ENCODE results near the gene POLA1. TPM values are rescaled to one million over a fixed set of nuclear protein-coding genes. Genes with fewer than 3 reads are reported as not detected.

Gene POLA1
- polyA plus RNA-seq, 4 donors, result 15.8 to 18.4 (median 16.7) TPM

GRCh38 chrX:24955372-24955930 lies 261.7 kb downstream of the POLA1 start:
- no peak for DNase-seq (ENCODE audit: low read depth in 4 of 4, low spot score in 2 of 4)

GRCh38 chrX:24956828-24957227 lies 263.1 kb downstream of the POLA1 start:
- DNase-seq (ENCODE audit: low read depth in 4 of 4, low spot score in 2 of 4), result no peak

GRCh38 chrX:24961809-24962208 lies 268.1 kb downstream of the POLA1 start:
- no peak for DNase-seq (ENCODE audit: low read depth in 4 of 4, low spot score in 2 of 4)

GRCh38 chrX:24963823-24964222 lies 270.1 kb downstream of the POLA1 start:
- DNase-seq (ENCODE audit: low read depth in 4 of 4, low spot score in 2 of 4), result no peak

- DNase-seq (ENCODE audit: low read depth in 4 of 4, low spot score in 2 of 4), result no peak
These were observed 271.7 kb downstream of the POLA1 start for GRCh38 chrX:24965372-24965771.

- no peak for DNase-seq (ENCODE audit: low read depth in 4 of 4, low spot score in 2 of 4)
These were observed 276.1 kb downstream of the POLA1 start for GRCh38 chrX:24969812-24970211.

GRCh38 chrX:24979081-24979480 lies 285.4 kb downstream of the POLA1 start:
- no peak for DNase-seq (ENCODE audit: low read depth in 4 of 4, low spot score in 2 of 4)

- DNase-seq (ENCODE audit: low read depth in 4 of 4, low spot score in 2 of 4), result no peak
These were observed 287.3 kb downstream of the POLA1 start for GRCh38 chrX:24981030-24981429.

- no peak for DNase-seq (ENCODE audit: low read depth in 4 of 4, low spot score in 2 of 4)
These were observed 288.7 kb downstream of the POLA1 start for GRCh38 chrX:24982306-24982965.

GRCh38 chrX:24983931-24984330 lies 290.2 kb downstream of the POLA1 start:
- no peak for DNase-seq (ENCODE audit: low read depth in 4 of 4, low spot score in 2 of 4)

- no peak for DNase-seq (ENCODE audit: low read depth in 4 of 4, low spot score in 2 of 4)
These were observed 291.4 kb downstream of the POLA1 start for GRCh38 chrX:24985120-24985519.

- DNase-seq (ENCODE audit: low read depth in 4 of 4, low spot score in 2 of 4), result no peak
These were observed 294.0 kb downstream of the POLA1 start for GRCh38 chrX:24987731-24988130.

GRCh38 chrX:24988314-24988713 lies 294.6 kb downstream of the POLA1 start:
- DNase-seq (ENCODE audit: low read depth in 4 of 4, low spot score in 2 of 4), result no peak

GRCh38 chrX:24990535-24990934 lies 296.8 kb downstream of the POLA1 start:
- no peak for DNase-seq (ENCODE audit: low read depth in 4 of 4, low spot score in 2 of 4)

GRCh38 chrX:24993879-24994278 lies 300.2 kb downstream of the POLA1 start:
- DNase-seq (ENCODE audit: low read depth in 4 of 4, low spot score in 2 of 4), result no peak

GRCh38 chrX:24996096-24996709 lies 302.5 kb downstream of the POLA1 start:
- DNase-seq (ENCODE audit: low read depth in 4 of 4, low spot score in 2 of 4), result no peak

GRCh38 chrX:24999511-24999910 lies 305.8 kb downstream of the POLA1 start:
- DNase-seq (ENCODE audit: low read depth in 4 of 4, low spot score in 2 of 4), result no peak

GRCh38 chrX:25001808-25002660 lies 308.3 kb downstream of the POLA1 start:
- DNase-seq (ENCODE audit: low read depth in 4 of 4, low spot score in 2 of 4), result no peak

- DNase-seq (ENCODE audit: low read depth in 4 of 4, low spot score in 2 of 4), result no peak
These were observed 308.9 kb downstream of the POLA1 start for GRCh38 chrX:25002661-25003020.

- DNase-seq (ENCODE audit: low read depth in 4 of 4, low spot score in 2 of 4), result no peak
These were observed 309.5 kb downstream of the POLA1 start for GRCh38 chrX:25003066-25003849.

- DNase-seq (ENCODE audit: low read depth in 4 of 4, low spot score in 2 of 4), result no peak
These were observed 310.3 kb downstream of the POLA1 start for GRCh38 chrX:25004040-25004439.

All from left renal cortex interstitium (tissue), 4 donors.